Measurements from ENCODE around the gene APLN.

The APLN gene

GRCh38 chrX:129661369-129661768 lies 6.6 kb upstream of the APLN start:
- H3K27ac ChIP-seq = peak overlapping the region; percentile 89
- TF ChIP-seq CTCF (conservative IDR thresholded peaks at IDR 0.05) = no peak

- peak overlapping the region; percentile 89 for H3K27ac ChIP-seq
- no peak for TF ChIP-seq CTCF (conservative IDR thresholded peaks at IDR 0.05)
Observed at GRCh38 chrX:129659861-129660260, 5.1 kb upstream of the APLN start.

- TF ChIP-seq CTCF (conservative IDR thresholded peaks at IDR 0.05) = no peak
- peak overlapping the region; percentile 89; the same call in 1 of the 2 replicates for H3K27ac ChIP-seq
Observed at GRCh38 chrX:129659141-129659540, 4.4 kb upstream of the APLN start.

GRCh38 chrX:129658429-129658828 lies 3.7 kb upstream of the APLN start:
- TF ChIP-seq CTCF (conservative IDR thresholded peaks at IDR 0.05) = no peak
- no peak overlapping the region for H3K27ac ChIP-seq

GRCh38 chrX:129655547-129656249 lies 942 bp upstream of the APLN start:
- TF ChIP-seq CTCF (conservative IDR thresholded peaks at IDR 0.05) = peak; percentile 58
- peak overlapping the region; percentile 78 for H3K27ac ChIP-seq

- H3K27ac ChIP-seq = peak overlapping the region; percentile 78
Observed at GRCh38 chrX:129653971-129654651, 645 bp downstream of the APLN start.

More at GRCh38 chrX:129653971-129654651, 645 bp downstream of the APLN start:
- TF ChIP-seq CTCF (conservative IDR thresholded peaks at IDR 0.05) = no peak
